ENCODE measurements around the gene GRAP.
"Not testable (repeated sequence)": the region's sequence is repeated elsewhere in the genome, so short reads cannot be mapped to it uniquely, and the experiment has no call there.

GRAP gene

GRCh38 chr17:19062009-19062717 is 15.4 kb upstream of the GRAP start:
- H3K36me3 ChIP-seq (ENCODE audit: insufficient read depth, low read length); H3K9me3 ChIP-seq (ENCODE audit: control insufficient read depth, insufficient read depth, low read length); H3K9ac ChIP-seq (ENCODE audit: low read depth, low read length): not testable (repeated sequence)

GRCh38 chr17:19055447-19055846 is 8.7 kb upstream of the GRAP start:
- H3K9ac ChIP-seq (ENCODE audit: low read depth, low read length); H3K36me3 ChIP-seq (ENCODE audit: insufficient read depth, low read length); H3K9me3 ChIP-seq (ENCODE audit: control insufficient read depth, insufficient read depth, low read length); H3K4me1 ChIP-seq (ENCODE audit: insufficient read depth, low read length): not testable (repeated sequence)

More at GRCh38 chr17:19062009-19062717, 15.4 kb upstream of the GRAP start:
- H3K4me1 ChIP-seq (ENCODE audit: insufficient read depth, low read length): not testable (repeated sequence)

GRCh38 chr17:19048826-19049225 is 2.1 kb upstream of the GRAP start:
- H3K36me3 ChIP-seq (ENCODE audit: insufficient read depth, low read length); H3K4me1 ChIP-seq (ENCODE audit: insufficient read depth, low read length); H3K9ac ChIP-seq (ENCODE audit: low read depth, low read length); H3K9me3 ChIP-seq (ENCODE audit: control insufficient read depth, insufficient read depth, low read length): not testable (repeated sequence)

GRCh38 chr17:19047510-19047909 is 753 bp upstream of the GRAP start:
- not testable (repeated sequence) for H3K36me3 ChIP-seq (ENCODE audit: insufficient read depth, low read length)

DNA sequence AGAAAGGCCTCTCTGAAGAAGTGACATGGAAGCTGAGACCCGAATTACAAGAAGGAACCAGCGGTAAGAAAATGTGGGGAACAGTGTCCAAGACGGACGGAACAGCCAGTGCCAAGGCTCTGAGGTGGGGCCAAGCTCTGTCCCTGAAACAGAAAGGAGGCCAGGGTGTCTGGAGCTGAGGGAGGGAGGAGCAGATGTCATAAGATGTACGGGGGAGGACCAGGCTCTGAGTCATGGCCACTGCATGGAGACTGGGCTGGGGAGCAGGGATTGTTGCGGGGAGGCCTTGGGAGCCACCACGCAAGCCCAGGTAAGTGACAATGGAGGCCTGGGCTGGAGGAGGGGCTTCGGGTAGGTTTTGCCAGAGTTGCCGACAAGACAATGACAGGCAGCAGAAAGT is 2.1 kb downstream of the GRAP start:
- not testable (repeated sequence) for H3K4me1 ChIP-seq (ENCODE audit: insufficient read depth, low read length); H3K36me3 ChIP-seq (ENCODE audit: insufficient read depth, low read length); H3K9me3 ChIP-seq (ENCODE audit: control insufficient read depth, insufficient read depth, low read length); H3K9ac ChIP-seq (ENCODE audit: low read depth, low read length)

More at GRCh38 chr17:19047510-19047909, 753 bp upstream of the GRAP start:
- not testable (repeated sequence) for H3K9me3 ChIP-seq (ENCODE audit: control insufficient read depth, insufficient read depth, low read length); H3K9ac ChIP-seq (ENCODE audit: low read depth, low read length); H3K4me1 ChIP-seq (ENCODE audit: insufficient read depth, low read length)

DNA sequence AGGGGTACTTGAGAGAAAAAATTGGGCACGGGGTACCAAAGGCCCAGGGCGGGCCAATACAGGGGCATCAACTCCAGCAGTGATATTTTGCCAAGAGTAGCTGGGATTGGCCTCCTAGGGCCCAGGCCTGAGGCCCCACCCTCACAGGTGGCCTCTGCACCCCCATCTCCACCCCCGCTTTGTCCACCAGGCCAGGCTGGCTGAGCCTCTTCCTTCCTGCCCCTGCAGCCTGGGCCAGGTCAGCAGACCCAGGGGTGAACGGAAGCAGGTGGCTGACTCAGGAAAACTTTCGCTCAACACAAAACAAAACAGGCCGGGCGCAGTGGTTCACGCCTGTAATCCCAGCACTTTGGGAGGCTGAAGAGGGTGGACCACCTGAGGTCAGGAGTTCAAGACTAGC is 3.7 kb downstream of the GRAP start:
- not testable (repeated sequence) for H3K4me1 ChIP-seq (ENCODE audit: insufficient read depth, low read length); H3K36me3 ChIP-seq (ENCODE audit: insufficient read depth, low read length); H3K9ac ChIP-seq (ENCODE audit: low read depth, low read length); H3K9me3 ChIP-seq (ENCODE audit: control insufficient read depth, insufficient read depth, low read length)

DNA sequence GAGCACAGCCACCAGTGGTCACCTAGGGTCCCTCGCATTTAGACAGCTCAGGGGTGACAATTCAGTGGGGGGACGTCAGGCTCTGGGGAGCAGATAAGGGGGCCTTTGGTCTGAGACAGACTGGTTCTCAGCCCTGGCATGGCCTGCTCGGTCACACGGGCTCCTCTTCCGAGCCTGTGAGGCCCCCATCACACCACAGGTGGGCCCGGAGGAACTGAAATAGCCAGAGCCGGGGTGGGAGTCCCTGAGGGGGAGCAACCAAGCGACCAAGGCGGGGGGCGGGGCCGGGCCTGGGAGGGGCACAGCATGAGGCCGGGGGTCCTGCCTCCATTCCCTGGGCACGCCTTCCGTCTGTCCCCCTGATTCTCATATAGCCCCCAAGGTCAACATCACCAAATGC is 4.4 kb downstream of the GRAP start:
- H3K36me3 ChIP-seq (ENCODE audit: insufficient read depth, low read length); H3K4me1 ChIP-seq (ENCODE audit: insufficient read depth, low read length); H3K9ac ChIP-seq (ENCODE audit: low read depth, low read length); H3K9me3 ChIP-seq (ENCODE audit: control insufficient read depth, insufficient read depth, low read length): not testable (repeated sequence)

- H3K9me3 ChIP-seq (ENCODE audit: control insufficient read depth, insufficient read depth, low read length); H3K9ac ChIP-seq (ENCODE audit: low read depth, low read length); H3K4me1 ChIP-seq (ENCODE audit: insufficient read depth, low read length); H3K36me3 ChIP-seq (ENCODE audit: insufficient read depth, low read length): not testable (repeated sequence)
These were observed 4.9 kb downstream of the GRAP start for GRCh38 chr17:19041871-19042270.

GRCh38 chr17:19040350-19040749 is 6.4 kb downstream of the GRAP start:
- not testable (repeated sequence) for H3K9ac ChIP-seq (ENCODE audit: low read depth, low read length); H3K36me3 ChIP-seq (ENCODE audit: insufficient read depth, low read length); H3K9me3 ChIP-seq (ENCODE audit: control insufficient read depth, insufficient read depth, low read length); H3K4me1 ChIP-seq (ENCODE audit: insufficient read depth, low read length)

GRCh38 chr17:19038730-19039129 is 8.0 kb downstream of the GRAP start:
- H3K9me3 ChIP-seq (ENCODE audit: control insufficient read depth, insufficient read depth, low read length); H3K9ac ChIP-seq (ENCODE audit: low read depth, low read length); H3K4me1 ChIP-seq (ENCODE audit: insufficient read depth, low read length); H3K36me3 ChIP-seq (ENCODE audit: insufficient read depth, low read length): not testable (repeated sequence)

- H3K9ac ChIP-seq (ENCODE audit: low read depth, low read length); H3K9me3 ChIP-seq (ENCODE audit: control insufficient read depth, insufficient read depth, low read length); H3K36me3 ChIP-seq (ENCODE audit: insufficient read depth, low read length); H3K4me1 ChIP-seq (ENCODE audit: insufficient read depth, low read length): not testable (repeated sequence)
These were observed 8.8 kb downstream of the GRAP start for GRCh38 chr17:19038007-19038406.

GRCh38 chr17:19037547-19037946 is 9.2 kb downstream of the GRAP start:
- not testable (repeated sequence) for H3K4me1 ChIP-seq (ENCODE audit: insufficient read depth, low read length); H3K36me3 ChIP-seq (ENCODE audit: insufficient read depth, low read length); H3K9me3 ChIP-seq (ENCODE audit: control insufficient read depth, insufficient read depth, low read length); H3K9ac ChIP-seq (ENCODE audit: low read depth, low read length)

GRCh38 chr17:19036186-19036585 is 10.6 kb downstream of the GRAP start:
- H3K4me1 ChIP-seq (ENCODE audit: insufficient read depth, low read length); H3K36me3 ChIP-seq (ENCODE audit: insufficient read depth, low read length); H3K9ac ChIP-seq (ENCODE audit: low read depth, low read length); H3K9me3 ChIP-seq (ENCODE audit: control insufficient read depth, insufficient read depth, low read length): not testable (repeated sequence)

GRCh38 chr17:19032377-19032988 is 14.3 kb downstream of the GRAP start:
- not testable (repeated sequence) for H3K4me1 ChIP-seq (ENCODE audit: insufficient read depth, low read length); H3K9ac ChIP-seq (ENCODE audit: low read depth, low read length); H3K9me3 ChIP-seq (ENCODE audit: control insufficient read depth, insufficient read depth, low read length); H3K36me3 ChIP-seq (ENCODE audit: insufficient read depth, low read length)

GRCh38 chr17:19031729-19032128 is 15.0 kb downstream of the GRAP start:
- H3K9me3 ChIP-seq (ENCODE audit: control insufficient read depth, insufficient read depth, low read length); H3K4me1 ChIP-seq (ENCODE audit: insufficient read depth, low read length); H3K9ac ChIP-seq (ENCODE audit: low read depth, low read length); H3K36me3 ChIP-seq (ENCODE audit: insufficient read depth, low read length): not testable (repeated sequence)
